Right renal pelvis (tissue), 4 donors: ENCODE measurements around the gene VEGFB. TPM values are rescaled to one million over a fixed set of nuclear protein-coding genes. Genes with fewer than 3 reads are reported as not detected.

Experiments used
- DNase-seq, 4 donors: peaks; one replicate each; pipeline ENCODE4 v3.0.0-alpha.2; 2013; ENCODE audit warnings: low read depth in 4 of 4, low spot score in 3 of 4, missing footprints in 1 of 4
- polyA plus RNA-seq, 4 donors: library from polyadenylated mRNA; unstranded; fragments of 120-200 nt; gene quantifications; one replicate each; pipeline ENCODE4 v1.2.1, GENCODE V29; 2013; ENCODE audit not compliant: insufficient read length in 4 of 4

Gene VEGFB
- polyA plus RNA-seq, 4 donors: 80.7 to 98.7 (median 93.8) TPM

- no peak for DNase-seq
Observed at GRCh38 chr11:64276653-64277431, 42.5 kb downstream of the VEGFB start.

- DNase-seq: no peak
Observed at GRCh38 chr11:64278576-64279190, 44.3 kb downstream of the VEGFB start.

GRCh38 chr11:64281957-64282770, 47.8 kb downstream of the VEGFB start:
- no peak for DNase-seq

GRCh38 chr11:64283092-64283491, 48.7 kb downstream of the VEGFB start:
- no peak for DNase-seq

GRCh38 chr11:64284048-64284961, 49.9 kb downstream of the VEGFB start, which contains the start of gene BAD:
Gene BAD (minus strand): TSS chr11:64284665. CDS start chr11:64284368, 297 bp downstream.
- DNase-seq: peak in 3 of 4 donors; percentile 86 to 87 (median 87)

- DNase-seq: peak in 3 of 4 donors; percentile 74 to 87 (median 77)
Observed at GRCh38 chr11:64284962-64285884, 50.8 kb downstream of the VEGFB start, which contains the start of gene GPR137. Gene GPR137 (plus strand): TSS chr11:64285848. CDS start chr11:64286525, 677 bp downstream.

- DNase-seq: no peak
Observed at GRCh38 chr11:64285885-64286800, 51.8 kb downstream of the VEGFB start.

- no peak for DNase-seq
Observed at GRCh38 chr11:64286801-64287159, 52.4 kb downstream of the VEGFB start.

GRCh38 chr11:64287676-64288352, 53.4 kb downstream of the VEGFB start:
- no peak for DNase-seq

- no peak for DNase-seq
Observed at GRCh38 chr11:64288353-64288750, 54.0 kb downstream of the VEGFB start.

Other genes starting within 250 kb of the VEGFB start
- gene OTUB1, start 248.1 kb upstream of the VEGFB start, polyA plus RNA-seq: 100 to 1,000 TPM; 102 to 109 (median 106) TPM
- 1 to 10 TPM; 2.6 to 4.1 (median 3.1) TPM for gene FLRT1, start 198.7 kb upstream of the VEGFB start, polyA plus RNA-seq
- gene MACROD1, start 68.5 kb upstream of the VEGFB start, polyA plus RNA-seq: 10 to 100 TPM; 13.6 to 18.9 (median 14.1) TPM
- gene STIP1, start 48.4 kb upstream of the VEGFB start, polyA plus RNA-seq: 100 to 1,000 TPM; 188 to 239 (median 197) TPM
- 1 to 10 TPM; 5.0 to 9.2 (median 5.8) TPM for gene FERMT3, start 27.9 kb upstream of the VEGFB start, polyA plus RNA-seq
- 10 to 100 TPM; 41.9 to 52.0 (median 44.9) TPM for gene TRPT1, start 8.4 kb upstream of the VEGFB start, polyA plus RNA-seq
- gene NUDT22, start 8.3 kb upstream of the VEGFB start, polyA plus RNA-seq: 10 to 100 TPM; 20.1 to 31.8 (median 22.9) TPM
- 10 to 100 TPM; 62.1 to 75.6 (median 63.9) TPM for gene DNAJC4, start 4.0 kb upstream of the VEGFB start, polyA plus RNA-seq
- 100 to 1,000 TPM in 1 of 4 donors, 10 to 100 TPM in 3; 76.2 to 109 (median 85.7) TPM for gene FKBP2, start 6.5 kb downstream of the VEGFB start, polyA plus RNA-seq
- 10 to 100 TPM; 61.9 to 88.4 (median 74.0) TPM for gene PPP1R14B, start 12.4 kb downstream of the VEGFB start, polyA plus RNA-seq
- gene PLCB3, start 16.9 kb downstream of the VEGFB start, polyA plus RNA-seq: 10 to 100 TPM; 12.2 to 15.1 (median 13.8) TPM
- gene BAD, start 50.1 kb downstream of the VEGFB start, polyA plus RNA-seq: 10 to 100 TPM; 44.2 to 69.5 (median 49.2) TPM
- gene GPR137, start 51.3 kb downstream of the VEGFB start, polyA plus RNA-seq: 10 to 100 TPM; 30.3 to 46.9 (median 35.1) TPM
- gene KCNK4, start 56.7 kb downstream of the VEGFB start, polyA plus RNA-seq: under 1 TPM in 1 of 4 donors, not detected in 3; 0.08 TPM
- gene CATSPERZ, start 65.8 kb downstream of the VEGFB start, polyA plus RNA-seq: under 1 TPM in 1 of 4 donors, not detected in 3; 0.29 TPM
- 10 to 100 TPM; 17.9 to 27.7 (median 18.5) TPM for gene ESRRA, start 70.9 kb downstream of the VEGFB start, polyA plus RNA-seq
- gene TRMT112, start 83.0 kb downstream of the VEGFB start, polyA plus RNA-seq: 100 to 1,000 TPM; 214 to 270 (median 239) TPM
- gene PRDX5, start 83.5 kb downstream of the VEGFB start, polyA plus RNA-seq: 100 to 1,000 TPM; 183 to 250 (median 192) TPM
- gene CCDC88B, start 105.6 kb downstream of the VEGFB start, polyA plus RNA-seq: 1 to 10 TPM; 2.1 to 3.2 (median 2.9) TPM
- gene RPS6KA4, start 124.6 kb downstream of the VEGFB start, polyA plus RNA-seq: 10 to 100 TPM; 10.5 to 15.4 (median 11.5) TPM